Measurements from ENCODE around the gene RPEL1. TPM values are rescaled to one million over a fixed set of nuclear protein-coding genes. Genes with fewer than 3 reads are reported as not detected.
"Not testable (repeated sequence)": the region's sequence is repeated elsewhere in the genome, so short reads cannot be mapped to it uniquely, and the experiment has no call there.

The RPEL1 gene
- total RNA-seq, 1 donor from 2014 or later, result not detected

GRCh38 chr10:103232131-103232673, 13.5 kb upstream of the RPEL1 start:
- DNase-seq (ENCODE audit: low spot score in 2 of 2), result no peak
- FAIRE-seq, result no peak

- DNase-seq (ENCODE audit: low spot score in 2 of 2) (no peak), FAIRE-seq (no peak)
Observed at GRCh38 chr10:103232772-103233488, 12.8 kb upstream of the RPEL1 start.

- no peak for FAIRE-seq
- no peak for DNase-seq (ENCODE audit: low spot score in 2 of 2)
Observed at GRCh38 chr10:103235775-103236174, 9.9 kb upstream of the RPEL1 start.

- no peak for DNase-seq (ENCODE audit: low spot score in 2 of 2)
- no peak for FAIRE-seq
Observed at GRCh38 chr10:103238506-103239252, 7.0 kb upstream of the RPEL1 start.

GRCh38 chr10:103241262-103242011, 4.2 kb upstream of the RPEL1 start:
- FAIRE-seq (no peak), DNase-seq (ENCODE audit: low spot score in 2 of 2) (peak in 1 of 2 donors; percentile 39)

GRCh38 chr10:103244666-103245271, 918 bp upstream of the RPEL1 start:
- peak; percentile 80 to 81 for DNase-seq (ENCODE audit: low spot score in 2 of 2)
- FAIRE-seq, result no peak

GRCh38 chr10:103246324-103246723, 637 bp downstream of the RPEL1 start:
- DNase-seq (ENCODE audit: low spot score in 2 of 2) (no peak), FAIRE-seq (no peak)

- no peak for DNase-seq (ENCODE audit: low spot score in 2 of 2)
- no peak for FAIRE-seq
Observed at GRCh38 chr10:103254113-103254512, 8.4 kb downstream of the RPEL1 start.

GRCh38 chr10:103254538-103255325, 9.0 kb downstream of the RPEL1 start:
- FAIRE-seq (no peak), DNase-seq (ENCODE audit: low spot score in 2 of 2) (no peak)

- no peak for DNase-seq (ENCODE audit: low spot score in 2 of 2)
- FAIRE-seq, result no peak
Observed at GRCh38 chr10:103256613-103257012, 10.9 kb downstream of the RPEL1 start.

GRCh38 chr10:103257812-103258211, 12.1 kb downstream of the RPEL1 start:
- FAIRE-seq, result no peak
- no peak for DNase-seq (ENCODE audit: low spot score in 2 of 2)

- FAIRE-seq; DNase-seq (ENCODE audit: low spot score in 2 of 2): not testable (repeated sequence)
Observed at GRCh38 chr10:103258928-103259327, 13.2 kb downstream of the RPEL1 start.

- DNase-seq (ENCODE audit: low spot score in 2 of 2) (no peak), FAIRE-seq (no peak)
Observed at GRCh38 chr10:103259989-103260388, 14.3 kb downstream of the RPEL1 start.

- DNase-seq (ENCODE audit: low spot score in 2 of 2) (no peak), FAIRE-seq (no peak)
Observed at GRCh38 chr10:103262229-103262628, 16.5 kb downstream of the RPEL1 start.

- FAIRE-seq (no peak), DNase-seq (ENCODE audit: low spot score in 2 of 2) (no peak)
Observed at GRCh38 chr10:103265717-103266329, 20.1 kb downstream of the RPEL1 start.

GRCh38 chr10:103273041-103273441, 27.4 kb downstream of the RPEL1 start:
- no peak for FAIRE-seq
- peak in 1 of 2 donors; percentile 43 for DNase-seq (ENCODE audit: low spot score in 2 of 2)

- no peak for DNase-seq (ENCODE audit: low spot score in 2 of 2)
- FAIRE-seq, result no peak
Observed at GRCh38 chr10:103276251-103276895, 30.7 kb downstream of the RPEL1 start.

- DNase-seq (ENCODE audit: low spot score in 2 of 2) (peak; percentile 49 to 54), FAIRE-seq (no peak)
Observed at GRCh38 chr10:103276896-103277712, 31.4 kb downstream of the RPEL1 start, which contains the start of gene INA. TSS of gene INA (plus strand) at chr10:103277138. CDS start at chr10:103277212, 74 bp downstream.

Measured in frontal cortex (tissue), 4 donors.